ENCODE results near the gene PLD1. TPM values are rescaled to one million over a fixed set of nuclear protein-coding genes. Genes with fewer than 3 reads are reported as not detected.

Gene PLD1
- total and polyA plus RNA-seq, 2 donors, result 5.0 to 6.4 TPM

- WGBS, result 86% methylated on average over 6 of the region's 6 CpGs
- Histone ChIP-seq H3K27me3 (ENCODE audit: control insufficient read depth in 2 of 2, insufficient read depth in 1 of 2, low read length in 1 of 2) (no peaks in the 10 kb centered on the region), H3K27ac (ENCODE audit: low read depth in 1 of 2, low read length in 1 of 2) (no peak overlapping the region), H3K4me3 (ENCODE audit: low read length in 2 of 2) (no peak overlapping the region), H3K9me3 (ENCODE audit: control insufficient read depth in 2 of 2, insufficient read depth in 1 of 2, low read length in 1 of 2) (no peaks in the 10 kb centered on the region), H3K36me3 (ENCODE audit: control insufficient read depth in 2 of 2, insufficient read depth in 2 of 2, low read length in 1 of 2) (no peaks in the 10 kb centered on the region), H3K4me1 (ENCODE audit: control insufficient read depth in 2 of 2, insufficient read depth in 2 of 2, low read length in 2 of 2) (no peaks in the 10 kb centered on the region)
- DNase-seq (ENCODE audit: low read depth in 6 of 9, low spot score in 9 of 9), result no peak
These were observed 204.0 kb downstream of the PLD1 start for GRCh38 chr3:171606151-171606751.

DNA sequence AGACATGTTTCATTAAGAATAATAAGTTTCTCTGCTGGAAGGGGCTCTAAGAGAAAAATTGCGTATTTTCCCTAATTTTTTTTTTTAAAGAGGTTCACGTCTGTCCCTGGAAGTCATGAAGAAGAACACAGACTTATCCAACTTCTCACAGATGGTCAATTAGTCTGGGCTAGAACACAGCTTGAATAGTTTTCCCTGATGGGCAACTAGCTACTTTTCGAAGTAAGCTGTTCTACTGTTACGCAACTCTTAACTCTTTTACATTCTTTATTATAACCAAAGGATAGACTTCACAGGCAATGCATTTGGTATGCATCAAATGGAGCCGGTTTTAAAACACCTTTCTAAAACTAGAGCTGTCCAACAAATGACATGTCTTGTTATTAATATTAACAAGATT lies 205.9 kb downstream of the PLD1 start:
- no peak overlapping the region for H3K27ac ChIP-seq (ENCODE audit: low read depth in 1 of 2, low read length in 1 of 2)
- WGBS, result 97% methylated on average over 5 of the region's 5 CpGs

DNA sequence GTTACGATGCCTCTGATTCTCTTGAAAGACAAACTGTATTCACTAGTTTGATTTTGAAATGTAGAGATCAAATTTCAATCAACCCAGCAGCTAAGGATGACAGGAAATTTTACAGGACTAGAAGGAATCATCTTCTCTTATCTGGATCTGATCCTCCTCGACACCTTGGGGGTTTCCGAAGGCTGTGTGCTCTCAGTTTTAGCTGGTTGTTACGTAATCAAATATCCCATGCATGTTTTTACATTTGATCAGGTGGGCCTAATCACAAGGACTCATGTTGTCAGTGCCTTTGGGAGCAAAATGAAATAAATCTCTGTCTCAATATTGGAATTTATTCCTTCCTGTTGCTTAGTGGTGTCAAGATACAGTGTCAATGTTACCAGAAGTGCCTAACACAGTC lies 208.2 kb downstream of the PLD1 start:
- H3K9me3 ChIP-seq (ENCODE audit: control insufficient read depth in 2 of 2, insufficient read depth in 1 of 2, low read length in 1 of 2), result no peaks in the 10 kb centered on the region
- 97% methylated on average over 4 of the region's 4 CpGs for WGBS
- H3K4me1 ChIP-seq (ENCODE audit: control insufficient read depth in 2 of 2, insufficient read depth in 2 of 2, low read length in 2 of 2), result no peaks in the 10 kb centered on the region
- no peak overlapping the region for H3K27ac ChIP-seq (ENCODE audit: low read depth in 1 of 2, low read length in 1 of 2)
- H3K36me3 ChIP-seq (ENCODE audit: control insufficient read depth in 2 of 2, insufficient read depth in 2 of 2, low read length in 1 of 2), result no peaks in the 10 kb centered on the region
- DNase-seq (ENCODE audit: low read depth in 6 of 9, low spot score in 9 of 9), result no peak
- H3K4me3 ChIP-seq (ENCODE audit: low read length in 2 of 2), result no peak overlapping the region
- no peaks in the 10 kb centered on the region for H3K27me3 ChIP-seq (ENCODE audit: control insufficient read depth in 2 of 2, insufficient read depth in 1 of 2, low read length in 1 of 2)

More for the DNA sequence above, 205.9 kb downstream of the PLD1 start:
- no peak overlapping the region for H3K4me3 ChIP-seq (ENCODE audit: low read length in 2 of 2)
- H3K9me3 ChIP-seq (ENCODE audit: control insufficient read depth in 2 of 2, insufficient read depth in 1 of 2, low read length in 1 of 2), result no peaks in the 10 kb centered on the region
- no peaks in the 10 kb centered on the region for H3K27me3 ChIP-seq (ENCODE audit: control insufficient read depth in 2 of 2, insufficient read depth in 1 of 2, low read length in 1 of 2)
- H3K36me3 ChIP-seq (ENCODE audit: control insufficient read depth in 2 of 2, insufficient read depth in 2 of 2, low read length in 1 of 2), result no peaks in the 10 kb centered on the region
- H3K4me1 ChIP-seq (ENCODE audit: control insufficient read depth in 2 of 2, insufficient read depth in 2 of 2, low read length in 2 of 2), result no peaks in the 10 kb centered on the region
- DNase-seq (ENCODE audit: low read depth in 6 of 9, low spot score in 9 of 9), result no peak

GRCh38 chr3:171600030-171600429 lies 210.3 kb downstream of the PLD1 start:
- Histone ChIP-seq H3K4me3 (ENCODE audit: low read length in 2 of 2) (no peak overlapping the region), H3K4me1 (ENCODE audit: control insufficient read depth in 2 of 2, insufficient read depth in 2 of 2, low read length in 2 of 2) (no peaks in the 10 kb centered on the region), H3K27ac (ENCODE audit: low read depth in 1 of 2, low read length in 1 of 2) (no peak overlapping the region), H3K27me3 (ENCODE audit: control insufficient read depth in 2 of 2, insufficient read depth in 1 of 2, low read length in 1 of 2) (no peaks in the 10 kb centered on the region), H3K36me3 (ENCODE audit: control insufficient read depth in 2 of 2, insufficient read depth in 2 of 2, low read length in 1 of 2) (no peaks in the 10 kb centered on the region), H3K9me3 (ENCODE audit: control insufficient read depth in 2 of 2, insufficient read depth in 1 of 2, low read length in 1 of 2) (no peaks in the 10 kb centered on the region)
- DNase-seq (ENCODE audit: low read depth in 6 of 9, low spot score in 9 of 9), result no peak
- WGBS, result 98% methylated on average over 6 of the region's 6 CpGs

GRCh38 chr3:171598990-171599389 lies 211.3 kb downstream of the PLD1 start:
- Histone ChIP-seq H3K36me3 (ENCODE audit: control insufficient read depth in 2 of 2, insufficient read depth in 2 of 2, low read length in 1 of 2) (no peaks in the 10 kb centered on the region), H3K27me3 (ENCODE audit: control insufficient read depth in 2 of 2, insufficient read depth in 1 of 2, low read length in 1 of 2) (no peaks in the 10 kb centered on the region), H3K9me3 (ENCODE audit: control insufficient read depth in 2 of 2, insufficient read depth in 1 of 2, low read length in 1 of 2) (no peaks in the 10 kb centered on the region), H3K27ac (ENCODE audit: low read depth in 1 of 2, low read length in 1 of 2) (no peak overlapping the region), H3K4me3 (ENCODE audit: low read length in 2 of 2) (no peak overlapping the region), H3K4me1 (ENCODE audit: control insufficient read depth in 2 of 2, insufficient read depth in 2 of 2, low read length in 2 of 2) (no peaks in the 10 kb centered on the region)
- DNase-seq (ENCODE audit: low read depth in 6 of 9, low spot score in 9 of 9), result no peak
- 98% methylated on average over 3 of the region's 3 CpGs for WGBS

DNA sequence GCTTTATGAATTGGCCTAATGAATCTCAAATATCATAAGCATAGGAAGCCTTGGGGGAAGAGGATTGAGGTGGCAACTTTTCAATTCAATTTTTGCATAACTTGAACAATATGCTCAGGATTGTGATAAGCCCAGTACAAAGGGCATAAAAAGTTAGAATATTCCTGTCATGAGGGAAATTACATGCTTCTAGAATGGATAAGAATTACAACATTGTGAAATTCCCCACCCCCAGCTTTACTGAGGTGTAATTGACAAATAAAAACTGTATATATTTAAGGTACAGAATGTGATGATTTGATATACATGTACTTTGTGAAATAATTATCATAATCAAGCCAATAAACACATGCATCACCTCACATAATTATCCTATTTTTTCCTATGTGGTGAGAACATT lies 217.5 kb downstream of the PLD1 start:
- Histone ChIP-seq H3K4me3 (ENCODE audit: low read length in 2 of 2) (no peak overlapping the region), H3K4me1 (ENCODE audit: control insufficient read depth in 2 of 2, insufficient read depth in 2 of 2, low read length in 2 of 2) (no peaks in the 10 kb centered on the region), H3K27me3 (ENCODE audit: control insufficient read depth in 2 of 2, insufficient read depth in 1 of 2, low read length in 1 of 2) (no peaks in the 10 kb centered on the region), H3K27ac (ENCODE audit: low read depth in 1 of 2, low read length in 1 of 2) (no peak overlapping the region), H3K9me3 (ENCODE audit: control insufficient read depth in 2 of 2, insufficient read depth in 1 of 2, low read length in 1 of 2) (no peaks in the 10 kb centered on the region), H3K36me3 (ENCODE audit: control insufficient read depth in 2 of 2, insufficient read depth in 2 of 2, low read length in 1 of 2) (no peaks in the 10 kb centered on the region)
- no peak for DNase-seq (ENCODE audit: low read depth in 6 of 9, low spot score in 9 of 9)

- Histone ChIP-seq H3K4me3 (ENCODE audit: low read length in 2 of 2) (no peak overlapping the region), H3K27ac (ENCODE audit: low read depth in 1 of 2, low read length in 1 of 2) (no peak overlapping the region), H3K9me3 (ENCODE audit: control insufficient read depth in 2 of 2, insufficient read depth in 1 of 2, low read length in 1 of 2) (no peaks in the 10 kb centered on the region), H3K4me1 (ENCODE audit: control insufficient read depth in 2 of 2, insufficient read depth in 2 of 2, low read length in 2 of 2) (no peaks in the 10 kb centered on the region), H3K36me3 (ENCODE audit: control insufficient read depth in 2 of 2, insufficient read depth in 2 of 2, low read length in 1 of 2) (no peaks in the 10 kb centered on the region), H3K27me3 (ENCODE audit: control insufficient read depth in 2 of 2, insufficient read depth in 1 of 2, low read length in 1 of 2) (no peaks in the 10 kb centered on the region)
- no peak for DNase-seq (ENCODE audit: low read depth in 6 of 9, low spot score in 9 of 9)
These were observed 219.2 kb downstream of the PLD1 start for GRCh38 chr3:171591070-171591469.

DNA sequence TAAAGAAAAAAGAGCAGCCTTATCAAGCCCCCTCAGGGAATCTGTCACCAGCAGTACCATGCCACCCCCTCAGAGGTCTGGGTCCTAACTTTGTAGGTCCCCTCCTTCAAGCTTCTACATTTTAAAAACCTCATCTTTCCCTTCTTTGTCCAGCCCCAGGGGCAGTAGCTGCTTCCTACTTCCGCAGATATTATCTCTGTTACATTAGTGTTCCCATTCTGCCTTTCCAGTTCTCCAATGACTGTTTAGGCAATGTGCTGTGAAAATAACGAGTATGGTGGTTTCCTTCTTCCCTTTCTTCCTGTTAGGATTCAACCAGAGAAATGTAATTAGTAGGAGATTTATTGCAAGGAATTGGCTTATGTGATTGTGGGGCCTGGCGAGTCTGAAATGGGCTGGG lies 224.0 kb downstream of the PLD1 start:
- WGBS, result 82% methylated on average over 3 of the region's 3 CpGs
- no peak overlapping the region for H3K27ac ChIP-seq (ENCODE audit: low read depth in 1 of 2, low read length in 1 of 2)
- no peak overlapping the region for H3K4me3 ChIP-seq (ENCODE audit: low read length in 2 of 2)

GRCh38 chr3:171585039-171585438 lies 225.2 kb downstream of the PLD1 start:
- H3K27me3 ChIP-seq (ENCODE audit: control insufficient read depth in 2 of 2, insufficient read depth in 1 of 2, low read length in 1 of 2), result no peaks in the 10 kb centered on the region
- no peaks in the 10 kb centered on the region for H3K4me1 ChIP-seq (ENCODE audit: control insufficient read depth in 2 of 2, insufficient read depth in 2 of 2, low read length in 2 of 2)
- no peaks in the 10 kb centered on the region for H3K36me3 ChIP-seq (ENCODE audit: control insufficient read depth in 2 of 2, insufficient read depth in 2 of 2, low read length in 1 of 2)
- 98% methylated on average over 3 of the region's 3 CpGs for WGBS
- no peaks in the 10 kb centered on the region for H3K9me3 ChIP-seq (ENCODE audit: control insufficient read depth in 2 of 2, insufficient read depth in 1 of 2, low read length in 1 of 2)
- DNase-seq (ENCODE audit: low read depth in 6 of 9, low spot score in 9 of 9), result no peak
- H3K27ac ChIP-seq (ENCODE audit: low read depth in 1 of 2, low read length in 1 of 2), result no peak overlapping the region
- no peak overlapping the region for H3K4me3 ChIP-seq (ENCODE audit: low read length in 2 of 2)

More for the DNA sequence above, 224.0 kb downstream of the PLD1 start:
- Histone ChIP-seq H3K9me3 (ENCODE audit: control insufficient read depth in 2 of 2, insufficient read depth in 1 of 2, low read length in 1 of 2) (no peaks in the 10 kb centered on the region), H3K4me1 (ENCODE audit: control insufficient read depth in 2 of 2, insufficient read depth in 2 of 2, low read length in 2 of 2) (no peaks in the 10 kb centered on the region), H3K27me3 (ENCODE audit: control insufficient read depth in 2 of 2, insufficient read depth in 1 of 2, low read length in 1 of 2) (no peaks in the 10 kb centered on the region), H3K36me3 (ENCODE audit: control insufficient read depth in 2 of 2, insufficient read depth in 2 of 2, low read length in 1 of 2) (no peaks in the 10 kb centered on the region)
- no peak for DNase-seq (ENCODE audit: low read depth in 6 of 9, low spot score in 9 of 9)

- no peak overlapping the region for H3K4me3 ChIP-seq (ENCODE audit: low read length in 2 of 2)
- H3K4me1 ChIP-seq (ENCODE audit: control insufficient read depth in 2 of 2, insufficient read depth in 2 of 2, low read length in 2 of 2), result no peaks in the 10 kb centered on the region
- H3K27ac ChIP-seq (ENCODE audit: low read depth in 1 of 2, low read length in 1 of 2), result no peak overlapping the region
- H3K9me3 ChIP-seq (ENCODE audit: control insufficient read depth in 2 of 2, insufficient read depth in 1 of 2, low read length in 1 of 2), result no peaks in the 10 kb centered on the region
- H3K27me3 ChIP-seq (ENCODE audit: control insufficient read depth in 2 of 2, insufficient read depth in 1 of 2, low read length in 1 of 2), result no peaks in the 10 kb centered on the region
- no peaks in the 10 kb centered on the region for H3K36me3 ChIP-seq (ENCODE audit: control insufficient read depth in 2 of 2, insufficient read depth in 2 of 2, low read length in 1 of 2)
- DNase-seq (ENCODE audit: low read depth in 6 of 9, low spot score in 9 of 9), result no peak
These were observed 226.2 kb downstream of the PLD1 start for GRCh38 chr3:171584100-171584499.
